ENCODE data around the gene FKBP15. TPM values are rescaled to one million over a fixed set of nuclear protein-coding genes. Genes with fewer than 3 reads are reported as not detected.

The FKBP15 gene, protein sequence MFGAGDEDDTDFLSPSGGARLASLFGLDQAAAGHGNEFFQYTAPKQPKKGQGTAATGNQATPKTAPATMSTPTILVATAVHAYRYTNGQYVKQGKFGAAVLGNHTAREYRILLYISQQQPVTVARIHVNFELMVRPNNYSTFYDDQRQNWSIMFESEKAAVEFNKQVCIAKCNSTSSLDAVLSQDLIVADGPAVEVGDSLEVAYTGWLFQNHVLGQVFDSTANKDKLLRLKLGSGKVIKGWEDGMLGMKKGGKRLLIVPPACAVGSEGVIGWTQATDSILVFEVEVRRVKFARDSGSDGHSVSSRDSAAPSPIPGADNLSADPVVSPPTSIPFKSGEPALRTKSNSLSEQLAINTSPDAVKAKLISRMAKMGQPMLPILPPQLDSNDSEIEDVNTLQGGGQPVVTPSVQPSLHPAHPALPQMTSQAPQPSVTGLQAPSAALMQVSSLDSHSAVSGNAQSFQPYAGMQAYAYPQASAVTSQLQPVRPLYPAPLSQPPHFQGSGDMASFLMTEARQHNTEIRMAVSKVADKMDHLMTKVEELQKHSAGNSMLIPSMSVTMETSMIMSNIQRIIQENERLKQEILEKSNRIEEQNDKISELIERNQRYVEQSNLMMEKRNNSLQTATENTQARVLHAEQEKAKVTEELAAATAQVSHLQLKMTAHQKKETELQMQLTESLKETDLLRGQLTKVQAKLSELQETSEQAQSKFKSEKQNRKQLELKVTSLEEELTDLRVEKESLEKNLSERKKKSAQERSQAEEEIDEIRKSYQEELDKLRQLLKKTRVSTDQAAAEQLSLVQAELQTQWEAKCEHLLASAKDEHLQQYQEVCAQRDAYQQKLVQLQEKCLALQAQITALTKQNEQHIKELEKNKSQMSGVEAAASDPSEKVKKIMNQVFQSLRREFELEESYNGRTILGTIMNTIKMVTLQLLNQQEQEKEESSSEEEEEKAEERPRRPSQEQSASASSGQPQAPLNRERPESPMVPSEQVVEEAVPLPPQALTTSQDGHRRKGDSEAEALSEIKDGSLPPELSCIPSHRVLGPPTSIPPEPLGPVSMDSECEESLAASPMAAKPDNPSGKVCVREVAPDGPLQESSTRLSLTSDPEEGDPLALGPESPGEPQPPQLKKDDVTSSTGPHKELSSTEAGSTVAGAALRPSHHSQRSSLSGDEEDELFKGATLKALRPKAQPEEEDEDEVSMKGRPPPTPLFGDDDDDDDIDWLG
- total RNA-seq (2022; extraction: Qiagen RNA extraction), result 16.4 to 17.7 TPM (median 16.5 TPM) in 5 replicates

DNA sequence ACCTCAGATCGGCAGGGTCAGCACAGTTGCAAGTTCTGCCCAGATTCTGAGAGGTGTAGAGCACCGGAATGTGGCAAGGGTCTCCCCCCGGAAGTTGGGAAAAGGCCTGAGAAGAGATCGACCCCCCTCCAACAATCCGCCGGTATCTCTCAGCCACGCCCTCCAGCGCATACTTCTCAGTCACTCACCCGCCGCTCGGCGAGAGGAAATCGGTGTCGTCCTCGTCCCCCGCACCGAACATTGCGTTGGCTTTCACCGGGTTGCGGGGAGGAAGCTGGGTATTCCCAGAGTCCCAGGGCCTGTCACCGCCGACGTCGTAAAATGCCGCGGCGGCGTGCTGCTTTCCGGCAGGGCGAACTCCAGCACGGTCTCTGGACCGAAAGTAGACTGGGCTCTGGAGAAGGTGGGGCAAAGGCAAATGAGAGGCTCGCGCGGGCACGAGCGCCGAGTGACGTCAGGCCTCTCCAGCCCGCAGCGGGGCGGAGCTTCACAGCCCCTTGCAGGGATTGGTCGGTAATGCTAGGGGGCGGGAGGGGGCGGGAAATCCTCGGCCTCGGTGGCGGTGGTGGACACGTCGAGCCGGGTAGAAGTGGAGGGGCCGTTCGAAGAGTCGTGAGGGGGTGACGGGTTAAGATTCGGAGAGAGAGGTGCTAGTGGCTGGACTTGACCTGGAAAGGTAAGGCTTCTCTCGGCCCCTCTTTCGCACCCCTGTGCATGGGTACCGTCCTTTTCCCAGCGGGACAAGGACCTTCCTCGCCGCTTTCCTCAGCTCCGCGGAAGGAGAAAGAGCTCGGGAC is at the start of gene FKBP15, which contains the start of gene SLC31A1:
Gene FKBP15 (minus strand): TSS at position 275 of the 797 bp plus-strand sequence. CDS start 34 bp downstream, at position 241.
Gene SLC31A1 (plus strand): TSS at position 542 of the 797 bp plus-strand sequence. CDS start 34,605 bp downstream, outside the sequence.

DNA sequence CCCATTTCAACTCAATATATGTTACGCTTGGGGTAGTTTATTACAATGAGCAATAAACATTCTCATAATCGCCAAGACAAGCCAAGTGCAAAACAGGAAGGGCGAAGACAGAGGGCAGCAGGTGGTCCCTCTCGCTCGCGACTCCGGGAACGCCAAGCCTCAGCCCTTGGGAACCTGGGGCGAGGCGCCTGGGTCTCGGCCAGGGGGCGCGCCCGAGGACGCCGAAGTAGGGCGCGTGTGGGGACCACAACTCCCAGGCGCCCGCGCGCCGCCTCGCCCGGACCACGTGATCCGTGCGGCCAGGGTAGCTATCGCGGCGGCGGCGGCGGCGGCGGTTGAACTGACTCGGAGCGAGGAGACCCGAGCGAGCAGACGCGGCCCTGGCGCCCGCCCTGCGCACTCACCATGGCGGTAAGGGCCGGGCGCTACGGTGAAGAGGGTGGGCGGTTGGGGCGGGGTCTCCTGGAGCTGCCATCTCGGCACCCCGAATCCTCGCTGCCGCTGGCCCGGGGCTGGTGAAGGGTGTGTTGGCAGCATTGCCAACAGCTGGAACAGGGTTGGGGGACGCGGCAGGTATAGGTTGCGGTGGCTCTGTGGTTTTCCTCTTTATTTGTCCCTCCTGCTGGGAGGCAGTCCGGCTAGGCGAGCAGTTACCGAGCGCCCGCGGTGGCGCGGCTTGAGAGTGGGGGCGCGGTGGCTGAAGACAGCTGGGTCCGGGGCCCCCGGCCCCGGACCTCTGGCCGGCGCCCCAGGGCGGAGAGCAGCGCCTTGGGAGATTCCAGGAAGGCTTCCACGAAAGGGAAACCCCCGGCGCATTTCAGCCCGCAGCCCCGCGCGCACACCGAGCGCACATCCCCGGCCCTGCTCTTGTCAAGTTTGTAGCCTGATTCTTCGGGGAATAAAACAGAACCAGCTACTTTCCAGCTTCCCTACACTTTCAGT is 70.1 kb downstream of the FKBP15 start, which contains the start of gene SLC31A2:
Gene SLC31A2 (plus strand): TSS at position 338 of the 942 bp plus-strand sequence. CDS start 68 bp downstream, at position 406.

Other genes with a start within 250 kb of the FKBP15 start
- gene ZNF883, start 209.1 kb downstream of the FKBP15 start, total RNA-seq (2022; extraction: Qiagen RNA extraction), result 0.62 to 0.89 TPM (median 0.84 TPM) in 5 replicates
- gene ZFP37, start 164.6 kb downstream of the FKBP15 start, total RNA-seq (2022; extraction: Qiagen RNA extraction), result 1.3 to 2.5 TPM (median 1.9 TPM) in 5 replicates
- 6.9 to 8.1 TPM (median 7.6 TPM) in 5 replicates for gene SLC31A2, start 70.3 kb downstream of the FKBP15 start, total RNA-seq (2022; extraction: Qiagen RNA extraction)
- gene SLC31A1, start 267 bp upstream of the FKBP15 start, total RNA-seq (2022; extraction: Qiagen RNA extraction), result 17.3 to 23.9 TPM (median 19.4 TPM) in 5 replicates
- gene CDC26, start 54.3 kb upstream of the FKBP15 start, total RNA-seq (2022; extraction: Qiagen RNA extraction), result 42.4 to 59.7 TPM (median 46.0 TPM) in 5 replicates
- gene PRPF4, start 54.4 kb upstream of the FKBP15 start, total RNA-seq (2022; extraction: Qiagen RNA extraction), result 52.5 to 69.6 TPM (median 55.1 TPM) in 5 replicates
- not detected in 5 replicates for gene RNF183, start 82.1 kb upstream of the FKBP15 start, total RNA-seq (2022; extraction: Qiagen RNA extraction)
- gene WDR31, start 119.0 kb upstream of the FKBP15 start, total RNA-seq (2022; extraction: Qiagen RNA extraction), result 0.90 to 1.5 TPM (median 1.1 TPM) in 5 replicates
- gene BSPRY, start 128.3 kb upstream of the FKBP15 start, total RNA-seq (2022; extraction: Qiagen RNA extraction), result 0.06 to 0.12 TPM in 2 of 5 replicates, not detected in the others
- gene HDHD3, start 155.7 kb upstream of the FKBP15 start, total RNA-seq (2022; extraction: Qiagen RNA extraction), result 17.7 to 25.5 TPM (median 23.0 TPM) in 5 replicates
- gene ALAD, start 180.0 kb upstream of the FKBP15 start, total RNA-seq (2022; extraction: Qiagen RNA extraction), result 12.8 to 17.9 TPM (median 14.5 TPM) in 5 replicates
- 103 to 118 TPM (median 110 TPM) in 5 replicates for gene POLE3, start 189.4 kb upstream of the FKBP15 start, total RNA-seq (2022; extraction: Qiagen RNA extraction)
- gene C9orf43, start 189.5 kb upstream of the FKBP15 start, total RNA-seq (2022; extraction: Qiagen RNA extraction), result 0.38 to 0.71 TPM (median 0.56 TPM) in 5 replicates
- gene RGS3, start 242.4 kb upstream of the FKBP15 start, total RNA-seq (2022; extraction: Qiagen RNA extraction), result 16.4 to 19.5 TPM (median 17.1 TPM) in 5 replicates